BJ (cell line): ENCODE results near the gene POU2F1. TPM values are rescaled to one million over a fixed set of nuclear protein-coding genes. Genes with fewer than 3 reads are reported as not detected.
A peak's percentile ranks its signal among the peaks of the same experiment; 100 is the strongest.

ENCODE experiments used
- CTCF ChIA-PET: fragments of 350-600 bp; formaldehyde crosslinking; extraction: SDS; loops from one replicate; lab custom pipeline; 2021; ENCODE audit warnings: antibody characterized with exemption, inconsistent platforms; lab: Yijun Ruan, JAX
- POLR2A ChIA-PET: fragments of 300-600 bp; sonication (Branson Sonifier 250); formaldehyde crosslinking; extraction: SDS; loops from one replicate; lab custom pipeline; 2021; ENCODE audit warnings: antibody characterized with exemption; lab: Charles Lee
- DNase-seq: peaks from one replicate; pipeline ENCODE4 v3.0.0-alpha.2; 2011; ENCODE audit warnings: low read depth
- H3K27me3 ChIP-seq: 2 replicates; pipeline ENCODE4 v1.6.0; 2011; ENCODE audit warnings: low read length; ENCODE audit not compliant: control insufficient read depth, insufficient read depth
- H3K36me3 ChIP-seq: 2 replicates; pipeline ENCODE4 v1.5.1; 2011; ENCODE audit warnings: low read length; ENCODE audit not compliant: control insufficient read depth, insufficient read depth
- H3K4me3 ChIP-seq: 2 replicates; pipeline ENCODE4 v1.5.1; 2011; ENCODE audit warnings: low read depth, mild to moderate bottlenecking, control low read depth, low read length
- CTCF ChIP-seq: IDR thresholded peaks from 2 replicates; pipeline ENCODE4 v1.5.1; 2011; ENCODE audit warnings: low read depth, mild to moderate bottlenecking, control low read depth, inconsistent platforms, low read length, moderate library complexity; ENCODE audit not compliant: insufficient read depth
- polyA plus RNA-seq: library from polyadenylated mRNA; depleted of rRNA; stranded (reverse); fragments of >200 nt; gene quantifications from 2 replicates; pipeline ENCODE4 v1.2.3, GENCODE V29; 2011

POU2F1 gene
- polyA plus RNA-seq, 1 experiment, result 4.6 TPM

DNA sequence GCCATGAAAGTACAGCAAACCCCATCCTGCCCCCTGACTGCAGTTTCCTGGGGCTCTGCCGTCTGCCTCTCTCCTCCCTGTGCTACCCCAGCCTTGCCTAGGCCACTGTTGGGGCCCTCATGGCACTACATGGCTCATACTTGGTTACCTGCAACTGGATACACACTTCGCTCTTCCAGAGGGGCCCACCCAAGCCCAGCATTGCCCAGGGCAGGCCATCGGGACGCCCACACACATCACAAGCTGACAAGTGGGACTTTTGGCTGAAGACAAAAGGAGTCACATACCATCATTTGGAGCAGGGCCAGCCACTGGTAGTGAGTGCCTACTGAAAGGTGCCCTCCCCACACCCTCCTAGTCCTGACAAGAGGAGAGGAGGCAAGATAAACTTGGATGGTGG is 214.8 kb downstream of the POU2F1 start:
- H3K36me3 ChIP-seq, result no peaks in the 10 kb centered on the region
- DNase-seq, result no peak
- H3K27me3 ChIP-seq, result peaks cover 8% of the 10 kb centered on the region
- CTCF ChIA-PET, result interaction anchor here (1.1 kb wide), 1 partner anchor 24 kb away, joined by 3 read pairs; no protein-coding TSS in a partner anchor
- POLR2A ChIA-PET, result no interaction called here
- H3K4me3 ChIP-seq, result no peak overlapping the region
- no peak for TF ChIP-seq CTCF

- Histone ChIP-seq H3K27me3 (peaks cover 9% of the 10 kb centered on the region), H3K36me3 (no peaks in the 10 kb centered on the region), H3K4me3 (no peak overlapping the region)
- CTCF ChIA-PET, result interaction anchor here (1.1 to 1.4 kb wide), 3 partner anchors 102 to 372 kb away, joined by 3 to 4 read pairs (median 4); no protein-coding TSS in a partner anchor
- POLR2A ChIA-PET, result no interaction called here
- TF ChIP-seq CTCF, result no peak
- no peak for DNase-seq
These were observed 217.8 kb downstream of the POU2F1 start for GRCh38 chr1:167438171-167439138.

- DNase-seq, result no peak
- Histone ChIP-seq H3K27me3 (peaks cover 14% of the 10 kb centered on the region), H3K36me3 (no peaks in the 10 kb centered on the region), H3K4me3 (peak overlapping the region; percentile 39)
- POLR2A ChIA-PET, result no interaction called here
- CTCF ChIA-PET, result interaction anchor here (1.1 to 5.7 kb wide), 5 partner anchors 15 to 380 kb away, joined by 4 to 38 read pairs (median 9); no protein-coding TSS in a partner anchor
- TF ChIP-seq CTCF, result peak; percentile 35
These were observed 218.8 kb downstream of the POU2F1 start for GRCh38 chr1:167439301-167439988.

GRCh38 chr1:167440345-167440744 is 219.7 kb downstream of the POU2F1 start:
- Histone ChIP-seq H3K4me3 (no peak overlapping the region), H3K36me3 (no peaks in the 10 kb centered on the region), H3K27me3 (peaks cover 15% of the 10 kb centered on the region)
- no peak for TF ChIP-seq CTCF
- ChIA-PET POLR2A (no interaction called here), CTCF (interaction anchor here (0.8 to 5.7 kb wide), 7 partner anchors 10 to 381 kb away, joined by 3 to 38 read pairs (median 8); no protein-coding TSS in a partner anchor)
- DNase-seq, result no peak

DNA sequence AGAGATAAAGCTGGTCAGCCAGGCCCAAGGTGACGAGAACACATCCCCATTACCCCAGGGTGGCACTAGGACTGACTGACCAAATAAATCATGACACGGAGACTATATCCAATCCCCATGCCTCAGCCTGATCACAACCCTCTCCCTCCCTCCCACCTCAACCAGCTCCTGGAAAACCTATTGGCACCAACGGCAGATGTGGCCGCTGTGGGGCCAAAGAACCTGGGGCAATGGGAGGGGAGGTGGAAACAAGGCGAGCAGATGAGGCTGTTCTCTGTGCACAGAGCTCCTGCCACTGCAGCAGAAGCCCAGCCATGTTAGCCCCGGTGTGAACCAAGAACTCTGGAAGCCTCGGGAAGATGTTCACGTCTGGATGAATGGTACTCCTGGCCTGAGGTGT is 220.1 kb downstream of the POU2F1 start:
- ChIA-PET POLR2A (no interaction called here), CTCF (interaction anchor here (0.7 to 5.7 kb wide), 14 partner anchors 8 to 381 kb away, joined by 3 to 38 read pairs (median 6); no protein-coding TSS in a partner anchor)
- no peak for DNase-seq
- H3K36me3 ChIP-seq, result no peaks in the 10 kb centered on the region
- H3K4me3 ChIP-seq, result no peak overlapping the region
- H3K27me3 ChIP-seq, result peaks cover 15% of the 10 kb centered on the region
- no peak for TF ChIP-seq CTCF
